Right lobe of liver (tissue), 4 donors: Measurements from ENCODE around the gene TOMM40L.

Source experiments
- CTCF ChIP-seq, 4 donors: fragments of 200-600 bp in 3 of 4; fragments of 450-650 bp in 1 of 4; IDR thresholded peaks; one replicate each; pipeline versions ENCODE4 v1.5.1 to v1.8.0; 2016 to 2022; ENCODE audit warnings: antibody characterized with exemption in 4 of 4, mild to moderate bottlenecking in 2 of 4
- POLR2A ChIP-seq: fragments of 450-650 bp; IDR thresholded peaks from one replicate; pipeline ENCODE4 v1.6.1; 2017; ENCODE audit warnings: antibody characterized with exemption, mild to moderate bottlenecking
- donor health status: DM: no; HTN: no; CAD: no.
- donor health status: DM: no; HTN: no; CAD: no.
- donor health status: DM: no; HTN: yes; CAD: no.

- no peak for TF ChIP-seq CTCF (IDR thresholded peaks at IDR 0.05)
- TF ChIP-seq POLR2A = no peak
Observed at GRCh38 chr1:161217831-161218230, 8.0 kb upstream of the TOMM40L start.
